ENCODE measurements around the gene NCKAP5. TPM values are rescaled to one million over a fixed set of nuclear protein-coding genes. Genes with fewer than 3 reads are reported as not detected.
A peak's percentile ranks its signal among the peaks of the same experiment; 100 is the strongest.

NCKAP5 gene
- total RNA-seq, 1 donor from 2014 or later: 27.9 TPM

GRCh38 chr2:132980304-132980703, 588.0 kb downstream of the NCKAP5 start:
- no peaks in the 10 kb centered on the region for H3K27me3 Mint-ChIP-seq (ENCODE audit: low read depth)
- peaks cover 29% of the 10 kb centered on the region for H3K4me1 Mint-ChIP-seq
- no peak overlapping the region for H3K4me3 Mint-ChIP-seq
- no peak for TF ChIP-seq CTCF (conservative IDR thresholded peaks at IDR 0.05)
- H3K36me3 Mint-ChIP-seq (ENCODE audit: low read depth): no peaks in the 10 kb centered on the region
- no peaks in the 10 kb centered on the region for H3K9me3 Mint-ChIP-seq
- no peak for DNase-seq (ENCODE audit: low read depth, low spot score)
- H3K27ac Mint-ChIP-seq (ENCODE audit: unreplicated experiment): no peak overlapping the region

- H3K27ac Mint-ChIP-seq (ENCODE audit: unreplicated experiment): no peak overlapping the region
- H3K4me1 Mint-ChIP-seq: peaks cover 37% of the 10 kb centered on the region
- no peaks in the 10 kb centered on the region for H3K27me3 Mint-ChIP-seq (ENCODE audit: low read depth)
These were observed 588.7 kb downstream of the NCKAP5 start for GRCh38 chr2:132979339-132980093.

GRCh38 chr2:132978840-132979239, 589.4 kb downstream of the NCKAP5 start:
- Mint-ChIP-seq H3K27ac (ENCODE audit: unreplicated experiment) (peak overlapping the region; percentile 47), H3K36me3 (ENCODE audit: low read depth) (no peaks in the 10 kb centered on the region), H3K27me3 (ENCODE audit: low read depth) (no peaks in the 10 kb centered on the region), H3K9me3 (no peaks in the 10 kb centered on the region), H3K4me3 (no peak overlapping the region), H3K4me1 (peaks cover 38% of the 10 kb centered on the region)
- no peak for TF ChIP-seq CTCF (conservative IDR thresholded peaks at IDR 0.05)
- no peak for DNase-seq (ENCODE audit: low read depth, low spot score)

More at GRCh38 chr2:132979339-132980093, 588.7 kb downstream of the NCKAP5 start:
- Mint-ChIP-seq H3K9me3 (no peaks in the 10 kb centered on the region), H3K4me3 (no peak overlapping the region), H3K36me3 (ENCODE audit: low read depth) (no peaks in the 10 kb centered on the region)
- no peak for TF ChIP-seq CTCF (conservative IDR thresholded peaks at IDR 0.05)
- DNase-seq (ENCODE audit: low read depth, low spot score): no peak

GRCh38 chr2:132977812-132978529, 590.3 kb downstream of the NCKAP5 start:
- Mint-ChIP-seq H3K27ac (ENCODE audit: unreplicated experiment) (no peak overlapping the region), H3K27me3 (ENCODE audit: low read depth) (no peaks in the 10 kb centered on the region), H3K4me3 (no peak overlapping the region), H3K36me3 (ENCODE audit: low read depth) (no peaks in the 10 kb centered on the region), H3K4me1 (peaks cover 38% of the 10 kb centered on the region), H3K9me3 (no peaks in the 10 kb centered on the region)
- no peak for TF ChIP-seq CTCF (conservative IDR thresholded peaks at IDR 0.05)
- no peak for DNase-seq (ENCODE audit: low read depth, low spot score)

GRCh38 chr2:132975193-132976105, 592.8 kb downstream of the NCKAP5 start:
- DNase-seq (ENCODE audit: low read depth, low spot score): no peak
- Mint-ChIP-seq H3K36me3 (ENCODE audit: low read depth) (no peaks in the 10 kb centered on the region), H3K4me1 (peaks cover 35% of the 10 kb centered on the region), H3K27me3 (ENCODE audit: low read depth) (no peaks in the 10 kb centered on the region), H3K27ac (ENCODE audit: unreplicated experiment) (no peak overlapping the region), H3K9me3 (no peaks in the 10 kb centered on the region), H3K4me3 (no peak overlapping the region)
- TF ChIP-seq CTCF (conservative IDR thresholded peaks at IDR 0.05): no peak

Data from neural crest cell (in vitro differentiated cells).